ENCODE measurements around the gene SLC13A5. TPM values are rescaled to one million over a fixed set of nuclear protein-coding genes. Genes with fewer than 3 reads are reported as not detected.

SLC13A5 gene
- total RNA-seq, 1 experiment from 2014 or later: 0.92 TPM

DNA sequence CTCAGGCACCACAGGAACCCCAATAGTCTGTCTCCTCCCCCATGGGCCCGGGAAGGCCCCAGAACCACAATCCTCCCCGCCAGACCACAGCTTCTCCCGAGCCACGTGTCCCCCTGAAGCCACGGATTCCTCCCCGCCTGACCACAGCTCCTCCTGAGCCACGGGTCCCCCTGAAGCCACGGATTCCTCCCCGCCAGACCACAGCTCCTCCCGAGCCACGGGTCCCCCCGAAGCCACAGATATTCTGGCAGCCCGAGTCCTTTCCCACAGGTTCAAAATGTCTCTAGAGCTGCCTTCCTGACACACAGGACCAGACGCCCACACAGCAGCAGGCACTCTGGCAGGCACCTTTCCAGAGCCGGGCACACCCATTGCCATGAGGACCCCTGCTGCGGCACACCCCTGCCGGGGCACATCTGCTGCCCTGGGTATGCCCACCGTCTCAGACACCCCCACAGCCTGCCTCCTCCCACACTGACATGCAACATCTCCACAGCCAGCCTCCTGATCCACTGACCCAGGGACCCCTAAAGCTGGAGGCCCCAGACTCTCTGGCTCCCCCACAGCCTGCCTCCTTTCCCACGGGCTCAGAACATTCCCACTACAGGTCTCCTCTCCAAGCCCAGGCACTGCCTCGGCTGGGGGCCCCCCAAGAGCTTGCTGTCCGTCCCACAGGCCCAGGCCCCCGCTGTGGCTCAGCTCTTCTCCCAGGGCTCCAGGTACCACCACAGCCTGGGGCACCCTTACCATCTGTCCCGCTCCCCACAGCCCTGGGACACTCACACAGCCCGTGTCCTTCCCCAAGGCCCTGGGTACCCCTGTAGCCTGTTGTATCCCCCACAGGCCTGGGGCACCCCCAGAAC is 74.9 kb downstream of the SLC13A5 start:
- Histone ChIP-seq H3K4me2 (peak overlapping the region; percentile 95), H3K9me2 (ENCODE audit: insufficient read depth) (no peaks in the 10 kb centered on the region), H2AFZ (no peak overlapping the region), H3F3A (ENCODE audit: insufficient read depth, low read depth) (peaks cover 28% of the 10 kb centered on the region), H4K20me1 (ENCODE audit: insufficient read depth) (no peaks in the 10 kb centered on the region; the same call in 1 of the 2 replicates), H3K27me3 (ENCODE audit: insufficient read depth, low read depth) (no peaks in the 10 kb centered on the region), H3K4me1 (replicated peaks; ENCODE audit: insufficient read depth) (peaks cover 24% of the 10 kb centered on the region), H3K79me2 (ENCODE audit: low read depth) (peaks cover 56% of the 10 kb centered on the region), H3K36me3 (ENCODE audit: low read depth) (peaks cover 29% of the 10 kb centered on the region), H3K27ac (no peak overlapping the region), H3K4me3 (peak overlapping the region; percentile 81; the same call in 1 of the 2 replicates), H3K9me3 (ENCODE audit: insufficient read depth, low read depth) (no peaks in the 10 kb centered on the region)
- TF ChIP-seq EZH2 (IDR thresholded peaks at IDR 0.05; ENCODE audit: low read depth) (no peak), CTCF (conservative IDR thresholded peaks at IDR 0.05) (no peak)
- no TSS peak for BruUV-seq (replicated peaks)
- intact Hi-C loops (cut with micrococcal nuclease; ENCODE audit: unreplicated experiment): no loop called here
- CTCF ChIA-PET: no interaction called here
- DNase-seq: no peak
- POLR2A ChIA-PET (ENCODE audit: unreplicated experiment): interaction anchor here (0.6 kb wide), 1 partner anchor 13 kb away, joined by 8 read pairs; no protein-coding TSS in a partner anchor

- POLR2A ChIA-PET (ENCODE audit: unreplicated experiment): no interaction called here
Measured at GRCh38 chr17:6637458-6637840, 75.7 kb downstream of the SLC13A5 start.

GRCh38 chr17:6636616-6637457 is 76.3 kb downstream of the SLC13A5 start:
- Histone ChIP-seq H3K27me3 (ENCODE audit: insufficient read depth, low read depth) (no peaks in the 10 kb centered on the region), H4K20me1 (ENCODE audit: insufficient read depth) (no peaks in the 10 kb centered on the region), H3K4me1 (replicated peaks; ENCODE audit: insufficient read depth) (peaks cover 9% of the 10 kb centered on the region), H3K9me2 (ENCODE audit: insufficient read depth) (no peaks in the 10 kb centered on the region), H3K4me2 (no peak overlapping the region), H3K4me3 (no peak overlapping the region), H3F3A (ENCODE audit: insufficient read depth, low read depth) (peaks cover 13% of the 10 kb centered on the region), H2AFZ (no peak overlapping the region), H3K36me3 (ENCODE audit: low read depth) (peaks cover 33% of the 10 kb centered on the region), H3K79me2 (ENCODE audit: low read depth) (peaks cover 41% of the 10 kb centered on the region), H3K9me3 (ENCODE audit: insufficient read depth, low read depth) (no peaks in the 10 kb centered on the region), H3K27ac (no peak overlapping the region)
- ChIA-PET CTCF (no interaction called here), POLR2A (ENCODE audit: unreplicated experiment) (no interaction called here)
- intact Hi-C loops (cut with micrococcal nuclease; ENCODE audit: unreplicated experiment): no loop called here
- DNase-seq: no peak
- no TSS peak for BruUV-seq (replicated peaks)
- TF ChIP-seq EZH2 (IDR thresholded peaks at IDR 0.05; ENCODE audit: low read depth): no peak
- TF ChIP-seq CTCF (conservative IDR thresholded peaks at IDR 0.05): no peak

More at GRCh38 chr17:6637458-6637840, 75.7 kb downstream of the SLC13A5 start:
- Histone ChIP-seq H2AFZ (no peak overlapping the region), H3K27me3 (ENCODE audit: insufficient read depth, low read depth) (no peaks in the 10 kb centered on the region), H3K27ac (no peak overlapping the region), H3F3A (ENCODE audit: insufficient read depth, low read depth) (peaks cover 19% of the 10 kb centered on the region), H4K20me1 (ENCODE audit: insufficient read depth) (no peaks in the 10 kb centered on the region; the same call in 1 of the 2 replicates), H3K79me2 (ENCODE audit: low read depth) (peaks cover 47% of the 10 kb centered on the region), H3K4me3 (no peak overlapping the region), H3K4me1 (replicated peaks; ENCODE audit: insufficient read depth) (peaks cover 16% of the 10 kb centered on the region), H3K36me3 (ENCODE audit: low read depth) (peaks cover 30% of the 10 kb centered on the region), H3K9me3 (ENCODE audit: insufficient read depth, low read depth) (no peaks in the 10 kb centered on the region), H3K4me2 (no peak overlapping the region), H3K9me2 (ENCODE audit: insufficient read depth) (no peaks in the 10 kb centered on the region)
- no peak for DNase-seq
- no TSS peak for BruUV-seq (replicated peaks)
- intact Hi-C loops (cut with micrococcal nuclease; ENCODE audit: unreplicated experiment): no loop called here
- no peak for TF ChIP-seq EZH2 (IDR thresholded peaks at IDR 0.05; ENCODE audit: low read depth)
- CTCF ChIA-PET: no interaction called here
